A549 (cell line): Measurements from ENCODE around the gene SSR2.

Source experiments
- BHLHE40 ChIP-seq: IDR thresholded peaks from 2 replicates; pipeline ENCODE4 v1.6.1; 2012; ENCODE audit warnings: low read depth, low read length, inconsistent platforms
- EHMT2 ChIP-seq: fragments of 200-600 bp; sonication (generic); IDR thresholded peaks from 2 replicates; pipeline ENCODE4 v1.6.1; 2016; ENCODE audit warnings: antibody characterized with exemption, low read depth, mild to moderate bottlenecking, moderate library complexity
- EP300 ChIP-seq, 2 experiments: fragments of >200 bp; sonication (Bioruptor Twin); formaldehyde crosslinking; IDR thresholded peaks; 2 replicates in 1 of 2; 3 replicates in 1 of 2; pipeline ENCODE4 v1.6.1; 2016 to 2017
- FOXS1 ChIP-seq: fragments of 250-450 bp; sonication (Bioruptor Pico); IDR thresholded peaks from 2 replicates; pipeline ENCODE4 v1.5.0; 2020; ENCODE audit warnings: mild to moderate bottlenecking, moderate library complexity
- POLR2A ChIP-seq: IDR thresholded peaks from 2 replicates; pipeline ENCODE4 v1.6.1; 2012; ENCODE audit warnings: mild to moderate bottlenecking, low read length
- REST ChIP-seq: fragments of 200-600 bp; sonication (generic); IDR thresholded peaks from 2 replicates; pipeline ENCODE4 v1.6.1; 2016; ENCODE audit warnings: antibody characterized with exemption, mild to moderate bottlenecking, moderate library complexity
- RFX5 ChIP-seq: fragments of 450-650 bp; IDR thresholded peaks from 2 replicates; pipeline ENCODE4 v1.7.1; 2014; ENCODE audit warnings: antibody characterized with exemption, mild to moderate bottlenecking, moderate library complexity
- USF2 ChIP-seq: fragments of 450-650 bp; IDR thresholded peaks from 2 replicates; pipeline ENCODE4 v1.6.1; 2014; ENCODE audit warnings: antibody characterized with exemption
- ZC3H11A ChIP-seq: fragments of 450-650 bp; IDR thresholded peaks from 2 replicates; pipeline ENCODE4 v1.6.1; 2014; ENCODE audit warnings: antibody characterized with exemption, mild to moderate bottlenecking
- TF ChIP-seq, protein P1 (sequence below): fragments of >200 bp; sonication (Bioruptor Twin); formaldehyde crosslinking; IDR thresholded peaks from 3 replicates; pipeline ENCODE4 v1.5.1; 2016

DNA sequence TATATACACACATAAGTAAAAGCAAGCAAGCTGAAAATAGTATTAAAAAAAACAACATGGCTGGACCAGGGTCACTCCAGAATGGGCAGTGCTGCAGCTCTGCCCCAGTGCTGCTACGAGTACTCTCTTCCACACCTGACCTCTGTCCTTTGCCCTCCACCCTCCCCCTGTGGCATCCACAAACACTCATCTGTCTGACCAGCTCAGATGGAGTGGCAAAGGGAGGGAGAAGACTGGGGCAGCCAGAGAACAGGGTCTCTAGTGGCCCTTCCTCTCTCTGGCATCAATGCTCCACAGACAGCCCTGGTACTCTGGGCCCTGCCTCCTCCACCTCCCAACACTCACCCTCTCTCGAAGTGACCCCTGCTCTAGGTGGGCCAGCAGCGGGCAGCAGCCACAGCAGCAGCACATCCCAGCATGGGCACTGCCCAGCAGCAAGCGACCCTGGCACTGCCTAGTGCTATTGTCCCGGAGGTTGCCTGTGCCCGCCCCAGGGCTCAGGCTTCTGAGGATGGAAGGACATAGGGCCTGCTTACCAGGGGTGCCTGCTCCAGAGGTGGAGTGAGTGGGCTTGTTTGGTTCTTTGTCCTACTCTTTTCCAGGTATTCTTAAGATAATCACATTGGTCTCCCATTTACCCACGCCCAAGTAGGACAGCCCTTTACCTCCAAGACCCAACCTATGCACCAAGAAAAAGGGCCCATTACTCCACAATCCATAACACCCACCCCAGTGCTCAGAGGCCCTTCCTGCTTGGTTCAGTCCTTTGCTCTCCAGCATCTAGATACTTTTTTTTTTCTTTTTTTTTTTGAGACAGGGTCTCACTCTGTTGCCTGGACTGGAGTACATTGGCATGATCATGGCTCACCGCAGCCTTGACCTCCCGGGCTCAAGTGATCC lies 48.6 kb downstream of the SSR2 start:
- TF ChIP-seq BHLHE40 = no peak
- TF ChIP-seq EHMT2 = no peak
- TF ChIP-seq EP300 (IDR thresholded peaks at IDR 0.05) = no peak
- TF ChIP-seq, protein P1, sequence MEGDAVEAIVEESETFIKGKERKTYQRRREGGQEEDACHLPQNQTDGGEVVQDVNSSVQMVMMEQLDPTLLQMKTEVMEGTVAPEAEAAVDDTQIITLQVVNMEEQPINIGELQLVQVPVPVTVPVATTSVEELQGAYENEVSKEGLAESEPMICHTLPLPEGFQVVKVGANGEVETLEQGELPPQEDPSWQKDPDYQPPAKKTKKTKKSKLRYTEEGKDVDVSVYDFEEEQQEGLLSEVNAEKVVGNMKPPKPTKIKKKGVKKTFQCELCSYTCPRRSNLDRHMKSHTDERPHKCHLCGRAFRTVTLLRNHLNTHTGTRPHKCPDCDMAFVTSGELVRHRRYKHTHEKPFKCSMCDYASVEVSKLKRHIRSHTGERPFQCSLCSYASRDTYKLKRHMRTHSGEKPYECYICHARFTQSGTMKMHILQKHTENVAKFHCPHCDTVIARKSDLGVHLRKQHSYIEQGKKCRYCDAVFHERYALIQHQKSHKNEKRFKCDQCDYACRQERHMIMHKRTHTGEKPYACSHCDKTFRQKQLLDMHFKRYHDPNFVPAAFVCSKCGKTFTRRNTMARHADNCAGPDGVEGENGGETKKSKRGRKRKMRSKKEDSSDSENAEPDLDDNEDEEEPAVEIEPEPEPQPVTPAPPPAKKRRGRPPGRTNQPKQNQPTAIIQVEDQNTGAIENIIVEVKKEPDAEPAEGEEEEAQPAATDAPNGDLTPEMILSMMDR = no peak
- TF ChIP-seq RFX5 = no peak
- no peak for TF ChIP-seq POLR2A
- no peak for TF ChIP-seq ZC3H11A
- TF ChIP-seq FOXS1 (CRISPR knock-in tag) = no peak
- no peak for TF ChIP-seq REST
- no peak for TF ChIP-seq USF2
